ENCODE results near the gene DNAJC22. TPM values are rescaled to one million over a fixed set of nuclear protein-coding genes. Genes with fewer than 3 reads are reported as not detected.

Gene DNAJC22
- total and polyA plus RNA-seq, 5 donors: 0.09 to 0.86 (median 0.37) TPM

DNA sequence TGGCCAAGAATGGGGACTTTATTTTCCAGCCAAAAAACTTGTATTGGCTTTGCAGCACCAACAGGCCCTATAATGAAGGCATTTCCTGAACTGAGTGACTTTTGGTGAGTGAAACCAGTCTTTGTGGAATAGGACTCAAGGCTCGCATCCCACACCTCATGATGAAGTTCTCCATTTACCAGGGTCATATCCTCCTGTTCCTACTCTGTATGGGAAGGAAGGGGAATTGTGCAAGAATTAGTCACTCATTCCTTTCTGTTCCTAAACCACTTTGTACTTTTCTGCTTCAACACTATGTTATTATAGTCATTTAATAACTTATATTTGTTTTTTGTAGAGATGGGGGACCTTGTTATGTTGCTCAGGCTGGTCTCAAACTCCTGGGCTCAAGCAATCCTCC lies 18.3 kb downstream of the DNAJC22 start:
- no peak overlapping the region for H3K27ac ChIP-seq (ENCODE audit: low read length)
- no peak for ATAC-seq
- no peak for DNase-seq
- no peaks in the 10 kb centered on the region for H3K4me1 ChIP-seq (ENCODE audit: control insufficient read depth, insufficient read depth, low read length)
- no peaks in the 10 kb centered on the region for H3K9me3 ChIP-seq (ENCODE audit: control insufficient read depth, low read length)
- 95% methylated on average over 1 of the region's 1 CpG for WGBS
- H3K4me3 ChIP-seq (ENCODE audit: low read length): no peak overlapping the region
- no peaks in the 10 kb centered on the region for H3K27me3 ChIP-seq (ENCODE audit: control insufficient read depth, insufficient read depth)
- intact Hi-C loops (cut with DNase I): no loop called here

DNA sequence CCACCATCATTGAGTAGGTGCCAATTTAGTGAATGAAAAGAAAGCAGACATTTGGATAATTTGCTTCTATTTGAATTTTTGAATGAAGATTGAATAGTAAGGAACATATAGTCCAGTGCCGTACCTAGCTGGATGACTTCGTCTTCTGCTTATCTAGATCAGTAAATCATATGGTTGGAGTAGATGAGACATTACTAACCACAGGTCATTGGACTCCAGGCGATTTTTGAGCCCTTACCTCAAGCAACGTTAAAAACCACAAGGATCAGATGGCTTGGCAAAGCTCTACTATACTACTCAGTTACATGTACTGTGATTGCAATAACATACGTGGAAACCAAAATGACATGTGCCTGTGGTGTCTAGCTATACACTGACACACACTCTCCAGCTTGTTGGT lies 18.9 kb downstream of the DNAJC22 start:
- no peak for DNase-seq
- Histone ChIP-seq H3K27me3 (ENCODE audit: control insufficient read depth, insufficient read depth) (no peaks in the 10 kb centered on the region), H3K9me3 (ENCODE audit: control insufficient read depth, low read length) (no peaks in the 10 kb centered on the region), H3K4me3 (ENCODE audit: low read length) (no peak overlapping the region), H3K4me1 (ENCODE audit: control insufficient read depth, insufficient read depth, low read length) (no peaks in the 10 kb centered on the region), H3K27ac (ENCODE audit: low read length) (no peak overlapping the region)
- intact Hi-C loops (cut with DNase I): no loop called here
- ATAC-seq: no peak
- WGBS: 85% methylated on average over 5 of the region's 5 CpGs

DNA sequence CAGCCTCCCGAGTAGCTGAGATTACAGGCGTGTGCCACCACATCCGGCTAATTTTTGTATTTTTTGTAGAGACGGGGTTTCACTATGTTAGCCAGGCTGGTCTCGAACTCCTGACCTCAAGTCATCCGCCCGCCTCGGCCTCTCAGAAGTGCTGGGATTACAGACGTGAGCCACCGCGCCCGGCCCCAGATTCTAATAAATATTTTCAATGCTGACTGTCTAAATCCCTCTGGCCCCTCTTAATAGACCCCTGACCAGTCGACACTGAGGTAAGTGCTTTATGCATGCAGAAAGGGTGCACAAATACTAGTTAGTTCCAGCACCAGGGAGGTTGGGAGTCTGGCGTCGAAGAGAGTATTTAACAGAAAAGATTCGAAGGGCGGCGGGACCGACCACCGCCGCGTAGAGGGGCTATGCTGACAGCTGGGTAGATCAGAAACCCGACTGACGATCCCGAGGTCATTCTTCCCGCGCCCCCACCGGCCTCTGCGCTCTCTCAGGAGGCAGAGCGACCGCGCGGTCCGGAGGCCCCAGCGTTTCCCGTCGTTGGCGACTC lies 19.5 kb downstream of the DNAJC22 start:
- H3K27me3 ChIP-seq (ENCODE audit: control insufficient read depth, insufficient read depth): no peaks in the 10 kb centered on the region
- intact Hi-C loops (cut with DNase I): no loop called here
- no peaks in the 10 kb centered on the region for H3K4me1 ChIP-seq (ENCODE audit: control insufficient read depth, insufficient read depth, low read length)
- no peaks in the 10 kb centered on the region for H3K9me3 ChIP-seq (ENCODE audit: control insufficient read depth, low read length)
- ATAC-seq (no peak), DNase-seq (no peak)
- 12% methylated on average over 38 of the region's 38 CpGs for WGBS
- peak overlapping the region; percentile 62 for H3K4me3 ChIP-seq (ENCODE audit: low read length)
- peak overlapping the region; percentile 91 for H3K27ac ChIP-seq (ENCODE audit: low read length)

DNA sequence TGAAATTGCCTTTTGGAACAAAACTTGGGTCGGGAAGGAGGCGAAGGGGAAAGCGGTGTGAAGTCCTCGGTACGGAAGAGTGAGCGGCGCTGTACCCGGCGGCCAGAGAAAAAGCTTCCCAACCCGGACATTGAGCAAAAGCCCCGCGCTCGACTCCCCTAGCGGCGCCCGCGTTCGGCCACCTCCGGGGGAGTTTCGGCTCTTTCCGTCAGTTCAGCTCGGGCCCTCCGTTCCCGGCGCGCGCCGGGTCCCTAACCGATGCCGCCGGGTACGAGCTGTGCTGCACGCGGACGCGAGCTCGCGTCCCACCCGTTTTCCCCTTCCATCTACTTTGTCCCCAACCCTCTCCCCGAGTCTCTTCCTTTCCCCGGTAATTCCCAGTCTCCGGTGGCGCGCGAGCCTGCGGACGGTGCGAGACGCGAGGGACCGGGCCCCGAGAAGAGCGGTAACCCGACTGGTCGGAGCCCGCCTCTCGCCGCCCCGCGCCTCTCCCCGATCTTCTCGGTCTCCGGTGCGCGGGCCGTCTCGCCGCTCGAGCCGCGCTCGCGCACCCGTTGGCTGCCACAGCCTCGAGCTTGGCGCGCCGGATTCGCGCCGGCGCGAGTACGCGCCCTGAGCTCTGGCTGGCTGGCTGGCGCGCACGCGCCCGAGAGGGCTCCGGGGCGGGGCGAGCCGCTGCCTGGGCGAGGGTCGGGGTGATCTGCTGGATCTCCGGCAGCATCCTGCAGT lies 20.1 kb downstream of the DNAJC22 start:
- ATAC-seq (peak; percentile 96 to 98), DNase-seq (peak; percentile 90 to 96 (median 95))
- H3K27ac ChIP-seq (ENCODE audit: low read length): peak overlapping the region; percentile 91
- no peaks in the 10 kb centered on the region for H3K27me3 ChIP-seq (ENCODE audit: control insufficient read depth, insufficient read depth)
- H3K4me3 ChIP-seq (ENCODE audit: low read length): peak overlapping the region; percentile 62
- H3K9me3 ChIP-seq (ENCODE audit: control insufficient read depth, low read length): no peaks in the 10 kb centered on the region
- intact Hi-C loops (cut with DNase I): no loop called here
- no peaks in the 10 kb centered on the region for H3K4me1 ChIP-seq (ENCODE audit: control insufficient read depth, insufficient read depth, low read length)
- under 1% methylated on average over 97 of the region's 97 CpGs for WGBS

DNA sequence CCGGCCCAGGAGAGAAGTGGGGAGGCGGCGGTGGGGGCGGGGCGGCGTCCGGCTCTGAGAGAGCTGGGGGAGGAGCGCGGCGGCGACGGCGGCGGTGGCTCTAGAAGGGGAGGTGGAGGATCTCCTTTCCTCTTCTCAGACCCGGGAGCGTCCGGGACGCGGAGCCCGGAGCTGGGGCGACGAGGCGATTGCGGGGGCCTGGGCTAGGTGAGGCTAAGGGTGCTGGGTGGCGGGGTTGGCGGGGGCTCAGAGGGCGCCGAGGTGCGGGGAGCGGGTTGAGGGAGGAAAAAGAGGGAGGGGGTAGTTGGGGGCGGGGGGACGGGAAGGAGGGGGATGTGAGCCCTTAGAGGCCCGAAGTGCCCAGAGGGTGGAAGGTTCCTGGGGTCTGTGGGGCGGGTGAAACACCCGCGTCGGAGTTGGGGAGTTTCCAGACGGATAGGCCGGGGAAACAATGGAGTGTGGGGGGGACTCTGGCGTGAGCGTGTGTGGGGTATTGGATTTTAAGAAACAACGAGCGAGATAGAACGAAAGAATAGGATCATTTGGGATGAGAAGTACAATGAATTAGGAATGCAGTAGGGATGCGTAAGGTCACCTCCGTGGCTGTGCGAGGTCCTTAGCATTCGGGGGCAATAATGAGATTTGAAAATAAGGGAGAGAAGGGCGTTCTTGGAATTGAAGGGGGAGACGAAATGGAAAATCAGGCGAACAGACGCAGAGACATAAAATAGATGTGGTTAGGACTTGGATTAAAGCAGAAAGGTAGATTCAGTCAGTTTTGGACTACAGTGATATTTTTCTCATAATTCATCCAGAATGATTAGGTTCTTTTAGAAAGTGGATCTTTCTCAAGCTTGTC lies 20.9 kb downstream of the DNAJC22 start, which contains the start of gene SPATS2:
TSS of gene SPATS2 (plus strand) at position 82 of the 859 bp plus-strand sequence. CDS start 93,551 bp downstream, outside the sequence.
- DNase-seq (peak; percentile 97 to 99 (median 98)), ATAC-seq (peak; percentile 7 to 25)
- intact Hi-C loops (cut with DNase I): no loop called here

DNA sequence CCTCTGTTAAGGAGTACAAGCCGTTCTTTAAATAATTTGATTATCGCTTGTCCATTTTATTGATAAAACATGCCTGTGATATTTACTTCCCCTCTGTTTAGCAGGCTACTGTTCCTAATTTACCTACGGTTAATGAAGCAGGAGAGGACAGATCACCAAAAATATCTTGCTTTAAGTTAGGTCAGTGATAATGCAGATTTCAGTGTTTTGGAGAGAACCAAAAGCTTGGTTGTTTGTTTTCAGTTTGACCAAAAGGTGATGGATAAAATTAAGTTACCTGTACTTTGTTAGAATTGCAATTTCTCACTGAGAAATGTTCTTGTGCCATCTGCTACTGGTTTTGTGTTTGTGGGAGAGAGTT lies 21.5 kb downstream of the DNAJC22 start:
- Histone ChIP-seq H3K4me3 (ENCODE audit: low read length) (peak overlapping the region; percentile 62), H3K4me1 (ENCODE audit: control insufficient read depth, insufficient read depth, low read length) (no peaks in the 10 kb centered on the region), H3K27ac (ENCODE audit: low read length) (no peak overlapping the region), H3K9me3 (ENCODE audit: control insufficient read depth, low read length) (no peaks in the 10 kb centered on the region), H3K27me3 (ENCODE audit: control insufficient read depth, insufficient read depth) (no peaks in the 10 kb centered on the region)
- 11% methylated on average over 3 of the region's 3 CpGs for WGBS
- DNase-seq (no peak), ATAC-seq (no peak)
- intact Hi-C loops (cut with DNase I): no loop called here

More for the DNA sequence above, 20.9 kb downstream of the DNAJC22 start, which contains the start of gene SPATS2:
- Histone ChIP-seq H3K4me3 (ENCODE audit: low read length) (peak within 1 kb of the TSS; percentile 62), H3K9me3 (ENCODE audit: control insufficient read depth, low read length) (no peaks in the 10 kb centered on the region), H3K4me1 (ENCODE audit: control insufficient read depth, insufficient read depth, low read length) (no peaks in the 10 kb centered on the region), H3K27ac (ENCODE audit: low read length) (peak within 1 kb of the TSS; percentile 91), H3K27me3 (ENCODE audit: control insufficient read depth, insufficient read depth) (no peaks in the 10 kb centered on the region)
- WGBS: under 1% methylated on average over 52 of the region's 52 CpGs

DNA sequence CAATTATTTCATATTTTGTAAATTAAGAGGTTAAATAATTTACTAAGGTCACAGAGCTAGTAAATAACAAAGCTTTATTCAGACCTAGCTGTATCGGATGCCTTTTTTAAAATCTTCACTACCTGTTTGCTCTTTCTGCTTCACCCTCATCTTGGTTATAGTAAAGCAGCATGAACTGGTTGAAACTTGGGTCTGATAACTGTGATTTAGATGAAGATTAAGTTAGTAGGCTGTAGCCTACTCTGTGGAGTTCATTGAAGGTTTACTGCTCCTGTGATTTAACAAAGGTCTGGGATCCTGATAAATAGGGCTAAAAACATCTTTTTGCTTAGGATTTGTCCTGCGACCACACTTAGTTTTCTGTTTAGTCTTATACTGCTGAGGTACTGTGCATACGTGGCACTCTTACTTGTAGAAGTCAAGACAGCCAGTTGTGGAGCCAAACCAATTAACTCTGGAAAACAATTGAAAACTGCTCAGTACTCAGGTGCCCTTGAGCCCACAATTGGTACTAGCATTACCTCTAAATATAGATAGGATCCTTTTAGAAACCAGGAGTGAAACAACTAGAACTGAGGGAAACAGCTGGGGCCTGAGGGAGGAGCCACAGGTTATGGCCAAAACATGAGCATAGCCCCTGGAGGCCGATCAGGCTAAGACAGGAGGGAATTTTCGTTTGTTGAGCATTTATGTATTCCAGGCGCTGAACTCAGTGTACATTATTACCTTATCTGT lies 22.9 kb downstream of the DNAJC22 start:
- Histone ChIP-seq H3K4me1 (ENCODE audit: control insufficient read depth, insufficient read depth, low read length) (no peaks in the 10 kb centered on the region), H3K9me3 (ENCODE audit: control insufficient read depth, low read length) (no peaks in the 10 kb centered on the region), H3K27ac (ENCODE audit: low read length) (no peak overlapping the region), H3K27me3 (ENCODE audit: control insufficient read depth, insufficient read depth) (no peaks in the 10 kb centered on the region), H3K4me3 (ENCODE audit: low read length) (no peak overlapping the region)
- ATAC-seq (no peak), DNase-seq (peak in 2 of 3 donors; percentile 28 to 60)
- WGBS: 35% methylated on average over 6 of the region's 6 CpGs
- intact Hi-C loops (cut with DNase I): no loop called here

DNA sequence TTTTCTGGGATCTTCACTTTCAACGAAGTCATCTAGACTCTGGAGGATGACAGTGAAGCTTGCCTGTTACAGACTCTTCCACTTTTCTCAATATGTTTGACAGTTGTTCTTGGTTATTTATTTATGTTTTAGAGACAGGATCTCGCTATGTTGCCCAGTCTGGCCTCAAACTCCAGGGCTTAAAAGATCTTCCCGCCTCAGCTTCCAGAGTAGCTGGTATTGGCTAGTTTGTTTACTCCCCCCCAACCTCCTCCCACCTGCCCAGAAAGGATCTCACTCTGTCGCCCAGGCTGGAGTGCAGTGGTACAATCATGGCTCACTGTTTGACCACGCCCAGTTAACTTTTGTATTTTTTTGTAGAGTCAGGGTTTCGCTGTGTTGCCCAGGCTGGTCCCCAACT lies 23.9 kb downstream of the DNAJC22 start:
- Histone ChIP-seq H3K4me3 (ENCODE audit: low read length) (no peak overlapping the region), H3K27me3 (ENCODE audit: control insufficient read depth, insufficient read depth) (no peaks in the 10 kb centered on the region), H3K4me1 (ENCODE audit: control insufficient read depth, insufficient read depth, low read length) (no peaks in the 10 kb centered on the region), H3K27ac (ENCODE audit: low read length) (no peak overlapping the region), H3K9me3 (ENCODE audit: control insufficient read depth, low read length) (no peaks in the 10 kb centered on the region)
- ATAC-seq: no peak
- DNase-seq: no peak
- intact Hi-C loops (cut with DNase I): no loop called here
- WGBS: 95% methylated on average over 6 of the region's 6 CpGs

DNA sequence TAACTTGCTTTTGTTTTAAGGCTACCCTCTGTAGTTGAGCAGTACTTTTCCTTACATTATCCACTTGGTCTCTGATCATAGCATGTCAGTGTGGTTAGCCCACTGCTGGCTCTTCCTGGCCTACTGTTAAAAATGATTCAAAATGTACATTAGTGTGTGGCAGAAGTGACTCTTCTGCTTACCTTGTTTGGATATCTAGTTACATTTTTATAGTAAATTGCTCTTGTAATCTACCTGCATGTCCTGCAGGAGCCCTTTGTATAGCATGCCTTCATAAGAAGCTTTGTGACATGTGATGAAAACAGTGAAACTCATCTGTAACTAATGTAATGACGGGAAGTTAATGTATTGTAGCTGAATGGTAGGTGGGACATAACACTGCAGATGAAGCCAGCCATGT lies 28.7 kb downstream of the DNAJC22 start:
- Histone ChIP-seq H3K27me3 (ENCODE audit: control insufficient read depth, insufficient read depth) (no peaks in the 10 kb centered on the region), H3K9me3 (ENCODE audit: control insufficient read depth, low read length) (no peaks in the 10 kb centered on the region), H3K4me3 (ENCODE audit: low read length) (no peak overlapping the region), H3K27ac (ENCODE audit: low read length) (no peak overlapping the region), H3K4me1 (ENCODE audit: control insufficient read depth, insufficient read depth, low read length) (no peaks in the 10 kb centered on the region)
- DNase-seq (no peak), ATAC-seq (no peak)
- intact Hi-C loops (cut with DNase I): no loop called here
- WGBS: 88% methylated on average over 1 of the region's 1 CpG

DNA sequence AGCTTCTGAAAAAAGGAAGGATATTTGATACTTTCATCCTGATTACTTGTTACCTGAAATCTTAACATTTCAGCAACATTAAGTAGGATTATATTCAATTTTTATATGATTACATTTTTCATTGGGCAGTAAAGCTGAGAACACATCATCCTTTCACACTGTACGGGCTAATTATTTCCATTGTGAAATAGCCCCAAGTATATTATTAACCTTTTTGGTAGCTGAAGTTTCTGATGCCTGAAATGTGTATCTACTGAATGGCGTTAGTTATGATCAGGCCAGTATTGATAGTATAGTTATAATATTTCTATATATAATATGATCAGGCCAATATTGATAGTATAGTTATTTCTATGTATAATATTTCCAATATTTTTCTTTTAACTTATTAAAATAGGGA lies 30.7 kb downstream of the DNAJC22 start:
- no peak overlapping the region for H3K27ac ChIP-seq (ENCODE audit: low read length)
- H3K4me1 ChIP-seq (ENCODE audit: control insufficient read depth, insufficient read depth, low read length): no peaks in the 10 kb centered on the region
- DNase-seq: no peak
- H3K4me3 ChIP-seq (ENCODE audit: low read length): no peak overlapping the region
- no peaks in the 10 kb centered on the region for H3K27me3 ChIP-seq (ENCODE audit: control insufficient read depth, insufficient read depth)
- 85% methylated on average over 2 of the region's 2 CpGs for WGBS
- ATAC-seq: no peak
- intact Hi-C loops (cut with DNase I): no loop called here
- no peaks in the 10 kb centered on the region for H3K9me3 ChIP-seq (ENCODE audit: control insufficient read depth, low read length)
